HCT116 (cell line): ENCODE measurements around the gene MEGF8. TPM values are rescaled to one million over a fixed set of nuclear protein-coding genes. Genes with fewer than 3 reads are reported as not detected.

Source experiments
- ATAC-seq: fragments of 200-7000 bp; cut with Tn5 transposase; 2 replicates; pipeline ENCODE4 v1.9.1; 2020; ENCODE audit warnings: mild to moderate bottlenecking, moderate library complexity
- BruUV-seq: library from RNA; stranded (reverse); fragments of 400-500 nt; replicated peaks from 2 replicates; lab custom pipeline; 2021; lab: Mats Ljungman, UMichigan
- CTCF ChIA-PET: fragments of 300-600 bp; sonication (Branson Sonifier 250); formaldehyde crosslinking; loops from one replicate; lab custom pipeline; 2021; ENCODE audit warnings: antibody characterized with exemption; lab: Charles Lee
- POLR2A ChIA-PET: fragments of 300-600, 350-600 bp; sonication (Branson Sonifier 250); formaldehyde crosslinking; loops from one replicate; lab custom pipeline; 2021; ENCODE audit warnings: antibody characterized with exemption; lab: Charles Lee
- RAD21 ChIA-PET, 2 experiments: fragments of 300-600 bp; sonication (Branson Sonifier 250); formaldehyde crosslinking; loops; one replicate each; lab custom pipeline; 2023; ENCODE audit warnings: low total read pairs in 2 of 2; ENCODE audit not compliant: uncharacterized antibody in 2 of 2, unreplicated experiment in 2 of 2, low non-redundant PET in 1 of 2; lab: Charles Lee
- DNase-seq: peaks from one replicate; pipeline ENCODE4 v3.0.0-alpha.2; 2010; ENCODE audit warnings: low read depth, low spot score
- H2AFZ ChIP-seq: fragments of 200-600 bp; shearing (Covaris generic), sonication (generic); 2 replicates; pipeline ENCODE4 v1.6.1; 2017; ENCODE audit warnings: low read depth, mixed run types, mixed read lengths, antibody characterized with exemption, low read length; ENCODE audit not compliant: poor library complexity, severe bottlenecking
- H3K27ac ChIP-seq: 2 replicates; pipeline ENCODE4 v1.5.1; 2012; ENCODE audit warnings: low read depth, low read length
- H3K27me3 ChIP-seq: fragments of 200-600 bp; sonication (generic); 2 replicates; pipeline ENCODE4 v1.6.1; 2016; ENCODE audit warnings: mixed run types, low read length, mixed read lengths; ENCODE audit not compliant: insufficient read depth
- H3K36me3 ChIP-seq, 2 experiments: fragments of 200-500 bp in 1 of 2; fragments of 200-600 bp in 1 of 2; sonication (Bioruptor generic) in 1 of 2; sonication (generic) in 1 of 2; 2 replicates each; pipeline versions ENCODE4 v1.5.1 to v1.6.1; 2014 to 2016; ENCODE audit warnings: low read length in 2 of 2, inconsistent platforms in 1 of 2, mixed read lengths in 1 of 2, mixed run types in 1 of 2; ENCODE audit not compliant: insufficient read depth in 2 of 2, control insufficient read depth in 1 of 2
- H3K4me1 ChIP-seq, 2 experiments: fragments of 200-600 bp in 1 of 2; sonication (generic) in 1 of 2; 2 replicates each; pipeline versions ENCODE4 v1.5.1 to v1.6.1; 2012 to 2017; ENCODE audit warnings: low read length in 2 of 2, inconsistent platforms in 1 of 2, mild to moderate bottlenecking in 1 of 2, mixed read lengths in 1 of 2, mixed run types in 1 of 2, moderate library complexity in 1 of 2; ENCODE audit not compliant: insufficient read depth in 2 of 2, control insufficient read depth in 1 of 2
- H3K4me2 ChIP-seq: fragments of 200-600 bp; sonication (generic); 2 replicates; pipeline ENCODE4 v1.6.1; 2017; ENCODE audit warnings: mixed run types, low read length, mixed read lengths
- H3K4me3 ChIP-seq, 2 experiments: fragments of 200-600 bp in 1 of 2; sonication (generic) in 1 of 2; replicated peaks in 1 of 2; 2 replicates each; pipeline ENCODE4 v1.5.1; 2011 to 2016; ENCODE audit warnings: low read length in 2 of 2, control low read depth in 1 of 2, low read depth in 1 of 2, mild to moderate bottlenecking in 1 of 2, mixed read lengths in 1 of 2, mixed run types in 1 of 2
- H3K79me2 ChIP-seq: fragments of 200-600 bp; sonication (generic); 2 replicates; pipeline ENCODE4 v1.6.1; 2017; ENCODE audit warnings: mild to moderate bottlenecking, mixed run types, low read length, moderate library complexity, mixed read lengths; ENCODE audit not compliant: insufficient read depth
- H3K9ac ChIP-seq: fragments of 200-600 bp; sonication (generic); 2 replicates; pipeline ENCODE4 v1.6.1; 2016; ENCODE audit warnings: low read length, mixed read lengths
- H3K9me2 ChIP-seq: fragments of 200-600 bp; sonication (generic), shearing (Covaris generic); 2 replicates; pipeline ENCODE4 v1.6.1; 2017; ENCODE audit warnings: mixed run types, mild to moderate bottlenecking, moderate library complexity; ENCODE audit not compliant: insufficient read depth
- H3K9me3 ChIP-seq, 2 experiments: fragments of 200-500 bp in 1 of 2; fragments of 200-600 bp in 1 of 2; sonication (Bioruptor generic) in 1 of 2; sonication (generic) in 1 of 2; 2 replicates each; pipeline ENCODE4 v1.6.1; 2014 to 2017; ENCODE audit warnings: low read length in 2 of 2, mixed read lengths in 2 of 2, inconsistent platforms in 1 of 2, low read depth in 1 of 2, mild to moderate bottlenecking in 1 of 2, mixed run types in 1 of 2, moderate library complexity in 1 of 2; ENCODE audit not compliant: control insufficient read depth in 1 of 2, insufficient read depth in 1 of 2
- H4K20me1 ChIP-seq: fragments of 200-600 bp; sonication (generic), shearing (Covaris generic); 2 replicates; pipeline ENCODE4 v1.6.1; 2017; ENCODE audit warnings: mixed run types, mild to moderate bottlenecking, moderate library complexity; ENCODE audit not compliant: insufficient read depth
- CBX3 ChIP-seq: IDR thresholded peaks from 2 replicates; pipeline ENCODE4 v1.6.1; 2012; ENCODE audit warnings: low read depth
- CEBPB ChIP-seq: IDR thresholded peaks from 2 replicates; pipeline ENCODE4 v1.6.1; 2012; ENCODE audit warnings: low read depth
- EGR1 ChIP-seq: IDR thresholded peaks from 2 replicates; pipeline ENCODE4 v1.6.1; 2012; ENCODE audit warnings: low read depth
- ELF1 ChIP-seq: IDR thresholded peaks from 2 replicates; pipeline ENCODE4 v1.6.1; 2012; ENCODE audit warnings: low read depth, borderline replicate concordance
- EZH2 ChIP-seq: fragments of 200-600 bp; sonication (generic); IDR thresholded peaks from 2 replicates; pipeline ENCODE4 v1.6.1; 2017; ENCODE audit warnings: antibody characterized with exemption, mixed run types
- EZH2phosphoT487 ChIP-seq: fragments of 200-600 bp; IDR thresholded peaks from 2 replicates; pipeline ENCODE4 v1.6.1; 2018; ENCODE audit warnings: antibody characterized with exemption, borderline replicate concordance
- FOSL1 ChIP-seq: IDR thresholded peaks from 2 replicates; pipeline ENCODE4 v1.6.1; 2012; ENCODE audit warnings: low read depth
- JUND ChIP-seq: IDR thresholded peaks from 2 replicates; pipeline ENCODE4 v1.6.1; 2012
- POLR2AphosphoS5 ChIP-seq: IDR thresholded peaks from 2 replicates; pipeline ENCODE4 v1.6.1; 2011; ENCODE audit warnings: mild to moderate bottlenecking, low read depth, low read length, moderate library complexity
- RAD21 ChIP-seq: IDR thresholded peaks from 2 replicates; pipeline ENCODE4 v1.6.1; 2012; ENCODE audit warnings: low read depth, mild to moderate bottlenecking
- REST ChIP-seq: IDR thresholded peaks from 2 replicates; pipeline ENCODE4 v1.6.1; 2012; ENCODE audit warnings: low read depth
- SIN3A ChIP-seq: IDR thresholded peaks from 2 replicates; pipeline ENCODE4 v1.6.1; 2012; ENCODE audit warnings: low read depth
- YY1 ChIP-seq: IDR thresholded peaks from 2 replicates; pipeline ENCODE4 v1.6.1; 2011; ENCODE audit warnings: low read length, low read depth, moderate library complexity, mild to moderate bottlenecking; ENCODE audit not compliant: insufficient replicate concordance; ENCODE audit errors: extremely low read depth
- ZNF274 ChIP-seq: fragments of 200-500 bp; sonication (Bioruptor generic); IDR thresholded peaks from 2 replicates; pipeline ENCODE4 v1.6.1; 2014; ENCODE audit warnings: mild to moderate bottlenecking, low read depth, low read length, inconsistent platforms
- intact Hi-C: fragments of 100-400 bp; cut with micrococcal nuclease; formaldehyde crosslinking; loops from 2 replicates; pipeline ENCODE4 v1.10.0; 2022
- total RNA-seq: library from RNA; stranded (reverse); gene quantifications from one replicate; pipeline ENCODE4 v1.2.1, GENCODE V29; 2021; ENCODE audit not compliant: unreplicated experiment
- TF ChIP-seq, protein P1 (sequence below): IDR thresholded peaks from 2 replicates; pipeline ENCODE4 v1.6.1; 2012
- TF ChIP-seq, protein P2 (sequence below): IDR thresholded peaks from 2 replicates; pipeline ENCODE4 v1.6.1; 2012
- TF ChIP-seq, protein P3 (sequence below): IDR thresholded peaks from 2 replicates; pipeline ENCODE4 v1.6.1; 2011; ENCODE audit warnings: mild to moderate bottlenecking, low read length, moderate library complexity; ENCODE audit not compliant: insufficient replicate concordance; ENCODE audit errors: extremely low read depth

Gene MEGF8
- total RNA-seq, 1 experiment from 2014 or later: 24.0 TPM

DNA sequence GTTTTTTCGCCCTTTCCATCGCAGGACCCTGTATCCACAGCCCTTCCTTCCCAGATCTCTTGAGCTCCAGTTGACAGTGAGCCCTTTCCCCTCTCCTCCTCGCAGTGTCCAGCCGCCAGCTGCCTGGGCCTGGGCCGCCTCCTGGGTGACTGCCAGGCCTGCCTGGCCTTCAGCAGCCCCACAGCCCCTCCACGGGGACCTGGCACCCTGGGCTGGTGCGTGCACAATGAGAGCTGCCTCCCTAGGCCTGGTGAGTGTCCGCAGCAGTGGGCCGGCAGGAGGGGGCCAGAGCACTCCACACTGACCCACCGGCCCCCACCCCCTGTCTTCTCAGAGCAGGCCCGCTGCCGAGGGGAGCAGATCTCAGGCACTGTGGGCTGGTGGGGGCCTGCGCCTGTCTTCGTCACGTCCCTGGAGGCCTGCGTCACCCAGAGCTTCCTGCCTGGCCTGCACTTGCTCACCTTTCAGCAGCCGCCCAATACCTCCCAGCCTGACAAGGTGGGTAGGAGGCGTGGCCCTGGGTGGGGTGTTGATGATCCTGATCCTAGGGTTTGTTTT lies 19.0 kb downstream of the MEGF8 start:
- intact Hi-C loops: no loop called here
- Histone ChIP-seq H3K27ac (no peak overlapping the region), H3K4me3 (no peak overlapping the region), H3K4me2 (no peak overlapping the region), H3K79me2 (no peaks in the 10 kb centered on the region)
- DNase-seq (no peak), ATAC-seq (no peak)
- POLR2A ChIA-PET: no interaction called here
- TF ChIP-seq, protein P1, sequence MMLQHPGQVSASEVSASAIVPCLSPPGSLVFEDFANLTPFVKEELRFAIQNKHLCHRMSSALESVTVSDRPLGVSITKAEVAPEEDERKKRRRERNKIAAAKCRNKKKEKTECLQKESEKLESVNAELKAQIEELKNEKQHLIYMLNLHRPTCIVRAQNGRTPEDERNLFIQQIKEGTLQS: no peak
- TF ChIP-seq YY1: no peak
- TF ChIP-seq, protein P2, sequence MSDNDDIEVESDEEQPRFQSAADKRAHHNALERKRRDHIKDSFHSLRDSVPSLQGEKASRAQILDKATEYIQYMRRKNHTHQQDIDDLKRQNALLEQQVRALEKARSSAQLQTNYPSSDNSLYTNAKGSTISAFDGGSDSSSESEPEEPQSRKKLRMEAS: no peak
- no peak for TF ChIP-seq ELF1
- TF ChIP-seq RAD21: no peak
- no peak for TF ChIP-seq ZNF274
- TF ChIP-seq CEBPB: no peak
- no peak for TF ChIP-seq EZH2phosphoT487
- no peak for TF ChIP-seq CBX3
- TF ChIP-seq SIN3A: no peak
- TF ChIP-seq, protein P3, sequence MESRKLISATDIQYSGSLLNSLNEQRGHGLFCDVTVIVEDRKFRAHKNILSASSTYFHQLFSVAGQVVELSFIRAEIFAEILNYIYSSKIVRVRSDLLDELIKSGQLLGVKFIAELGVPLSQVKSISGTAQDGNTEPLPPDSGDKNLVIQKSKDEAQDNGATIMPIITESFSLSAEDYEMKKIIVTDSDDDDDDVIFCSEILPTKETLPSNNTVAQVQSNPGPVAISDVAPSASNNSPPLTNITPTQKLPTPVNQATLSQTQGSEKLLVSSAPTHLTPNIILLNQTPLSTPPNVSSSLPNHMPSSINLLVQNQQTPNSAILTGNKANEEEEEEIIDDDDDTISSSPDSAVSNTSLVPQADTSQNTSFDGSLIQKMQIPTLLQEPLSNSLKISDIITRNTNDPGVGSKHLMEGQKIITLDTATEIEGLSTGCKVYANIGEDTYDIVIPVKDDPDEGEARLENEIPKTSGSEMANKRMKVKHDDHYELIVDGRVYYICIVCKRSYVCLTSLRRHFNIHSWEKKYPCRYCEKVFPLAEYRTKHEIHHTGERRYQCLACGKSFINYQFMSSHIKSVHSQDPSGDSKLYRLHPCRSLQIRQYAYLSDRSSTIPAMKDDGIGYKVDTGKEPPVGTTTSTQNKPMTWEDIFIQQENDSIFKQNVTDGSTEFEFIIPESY: no peak
- no peak for TF ChIP-seq EZH2
- no peak for TF ChIP-seq REST
- TF ChIP-seq FOSL1: no peak
- no peak for TF ChIP-seq JUND
- no peak for TF ChIP-seq EGR1
- TF ChIP-seq POLR2AphosphoS5: no peak
- TF ChIP-seq, all 23 proteins: peak for 0
- CTCF ChIA-PET: interaction anchor here (0.7 to 1.1 kb wide), 2 partner anchors 8 to 12 kb away, joined by 3 read pairs; no protein-coding TSS in a partner anchor
- no peaks in the 10 kb centered on the region for H3K4me1 ChIP-seq
- no TSS peak for BruUV-seq
- no peaks in the 10 kb centered on the region; a peak in 1 of 4 replicates for H3K36me3 ChIP-seq
- no peaks in the 10 kb centered on the region for H3K9me2 ChIP-seq
- no peaks in the 10 kb centered on the region for H3K27me3 ChIP-seq
- H3K9me3 ChIP-seq: no peaks in the 10 kb centered on the region
- no peaks in the 10 kb centered on the region for H4K20me1 ChIP-seq
- no peak overlapping the region for H2AFZ ChIP-seq
- no peak overlapping the region for H3K9ac ChIP-seq
- RAD21 ChIA-PET: no interaction called here
